CD4-positive, alpha-beta memory T cell (primary cell): Measurements from ENCODE around the gene ACVR1. TPM values are rescaled to one million over a fixed set of nuclear protein-coding genes. Genes with fewer than 3 reads are reported as not detected.

Experiments used
- CTCF ChIA-PET: fragments of 350-600 bp; sonication (Branson Sonifier 250); formaldehyde crosslinking; loops from one replicate; lab custom pipeline; 2021; ENCODE audit warnings: inconsistent platforms; ENCODE audit not compliant: partially characterized antibody; lab: Charles Lee
- POLR2A ChIA-PET: fragments of 350-600 bp; sonication (Branson Sonifier 250); formaldehyde crosslinking; loops from one replicate; lab custom pipeline; 2021; ENCODE audit not compliant: partially characterized antibody; lab: Charles Lee
- DNase-seq, 5 donors: peaks; one replicate each; pipeline versions ENCODE4 v3.0.0 to v3.0.0-alpha.2; 2020 to 2022; ENCODE audit warnings: mixed read lengths in 1 of 5
- H3K27ac ChIP-seq: one replicate; pipeline ENCODE4 v1.7.0; 2013; ENCODE audit warnings: low read depth, low read length
- H3K27me3 ChIP-seq: 2 replicates; pipeline ENCODE4 v1.7.0; 2013; ENCODE audit warnings: mild to moderate bottlenecking, low read length, moderate library complexity; ENCODE audit not compliant: insufficient read depth
- H3K36me3 ChIP-seq: 2 replicates; pipeline ENCODE4 v1.7.0; 2013; ENCODE audit warnings: mild to moderate bottlenecking, low read length, moderate library complexity; ENCODE audit not compliant: insufficient read depth
- H3K4me1 ChIP-seq: 2 replicates; pipeline ENCODE4 v1.7.0; 2013; ENCODE audit warnings: mild to moderate bottlenecking, low read length, moderate library complexity; ENCODE audit not compliant: insufficient read depth
- H3K4me3 ChIP-seq, 2 donors: one replicate each; pipeline ENCODE4 v1.7.0; 2013; ENCODE audit warnings: low read length in 2 of 2, mild to moderate bottlenecking in 1 of 2
- H3K9me3 ChIP-seq, 2 donors: one replicate each; pipeline ENCODE4 v1.7.0; 2013; ENCODE audit warnings: low read length in 2 of 2, control low read depth in 1 of 2; ENCODE audit not compliant: control insufficient read depth in 1 of 2
- H3K27ac Mint-ChIP-seq, 7 donors: one replicate each; pipeline ENCODE4 v1.8.0; 2020 to 2021; ENCODE audit warnings: mixed read lengths in 7 of 7, mild to moderate bottlenecking in 6 of 7, inconsistent platforms in 3 of 7, moderate library complexity in 3 of 7
- H3K27me3 Mint-ChIP-seq, 2 donors: one replicate each; pipeline ENCODE4 v1.8.0; 2020 to 2021; ENCODE audit warnings: mixed read lengths in 2 of 2
- H3K36me3 Mint-ChIP-seq, 2 donors: one replicate each; pipeline ENCODE4 v1.8.0; 2020 to 2021; ENCODE audit warnings: mixed read lengths in 2 of 2, inconsistent platforms in 1 of 2, mild to moderate bottlenecking in 1 of 2
- H3K4me1 Mint-ChIP-seq, 4 donors: one replicate each; pipeline ENCODE4 v1.8.0; 2020 to 2021; ENCODE audit warnings: mixed read lengths in 4 of 4, mild to moderate bottlenecking in 1 of 4
- H3K4me3 Mint-ChIP-seq, 8 donors: one replicate each; pipeline ENCODE4 v1.8.0; 2020 to 2021; ENCODE audit warnings: mixed read lengths in 8 of 8, mild to moderate bottlenecking in 7 of 8, moderate library complexity in 6 of 8, inconsistent platforms in 3 of 8
- H3K9me3 Mint-ChIP-seq, 8 donors: one replicate each; pipeline ENCODE4 v1.8.0; 2020 to 2021; ENCODE audit warnings: mixed read lengths in 8 of 8, mild to moderate bottlenecking in 5 of 8, inconsistent platforms in 3 of 8, moderate library complexity in 1 of 8
- intact Hi-C: fragments of 100-400 bp; cut with micrococcal nuclease; formaldehyde crosslinking; loops from one replicate; pipeline ENCODE4 v1.15.1; 2023
- polyA plus RNA-seq, 2 donors: library from polyadenylated mRNA; unstranded; fragments of 300-500 nt; fragmentation: Illumina TruSeq; gene quantifications; one replicate each; pipeline ENCODE4 v1.2.3, GENCODE V29; 2021
- total RNA-seq, 2 experiments: library from RNA; stranded (reverse); gene quantifications; one replicate each; pipeline ENCODE4 v1.2.3, GENCODE V29; 2021

Gene ACVR1
- total and polyA plus RNA-seq, 4 experiments from 2014 or later: 16.1 to 31.9 (median 25.1) TPM

GRCh38 chr2:157901325-157901724 is 25.2 kb upstream of the ACVR1 start:
- H3K36me3 ChIP-seq: no peaks in the 10 kb centered on the region
- no peaks in the 10 kb centered on the region for H3K9me3 Mint-ChIP-seq
- no peak overlapping the region for H3K27ac ChIP-seq
- no peak overlapping the region for H3K4me3 ChIP-seq
- peak overlapping the region in 6 of 7 donors; percentile 17 to 98 (median 76) for H3K27ac Mint-ChIP-seq
- no peaks in the 10 kb centered on the region for H3K27me3 ChIP-seq
- no peaks in the 10 kb centered on the region for H3K36me3 Mint-ChIP-seq
- peaks cover 53% of the 10 kb centered on the region for H3K4me1 ChIP-seq
- peak overlapping the region in 3 of 8 donors; percentile 0 to 94 (median 3) for H3K4me3 Mint-ChIP-seq
- intact Hi-C loops: loop anchor here (1.0 to 5.0 kb wide), 3 partner anchors 34 to 125 kb away; no protein-coding TSS in a partner anchor
- DNase-seq: peak in 2 of 5 donors; percentile 14 to 20
- ChIA-PET CTCF (interaction anchor here (0.8 to 3.8 kb wide), 28 partner anchors 8 to 596 kb away, joined by 3 to 37 read pairs (median 4); partner anchors contain the start of gene ACVR1), POLR2A (interaction anchor here (0.6 to 15.8 kb wide), 7 partner anchors 10 to 467 kb away, joined by 3 to 308 read pairs (median 3); partner anchors contain the start of gene ACVR1)
- peaks cover 45 to 54% (median 50%) of the 10 kb centered on the region in 4 donors for H3K4me1 Mint-ChIP-seq
- no peaks in the 10 kb centered on the region for H3K9me3 ChIP-seq
- no peaks in the 10 kb centered on the region for H3K27me3 Mint-ChIP-seq

DNA sequence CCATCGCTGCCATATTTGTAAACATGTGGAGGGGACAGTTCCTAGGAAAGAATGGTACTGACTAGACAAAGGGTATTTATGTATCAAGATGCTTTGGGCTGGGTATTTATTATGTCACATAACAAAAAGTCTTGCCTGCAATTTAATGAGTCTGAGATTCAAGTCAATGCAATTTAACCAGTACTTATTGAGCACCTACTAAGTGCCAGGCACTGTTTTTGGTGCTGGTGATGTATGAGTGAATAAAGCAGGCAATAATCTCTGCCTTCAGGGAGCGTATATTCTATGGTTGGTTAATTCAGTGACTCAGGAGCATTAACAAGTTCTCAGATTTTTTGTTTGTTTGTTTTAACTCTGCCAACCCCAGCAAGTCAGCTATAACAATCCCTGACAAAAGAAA is 24.6 kb upstream of the ACVR1 start:
- H3K27me3 ChIP-seq: no peaks in the 10 kb centered on the region
- H3K9me3 ChIP-seq: no peaks in the 10 kb centered on the region
- H3K36me3 Mint-ChIP-seq: no peaks in the 10 kb centered on the region
- H3K27me3 Mint-ChIP-seq: no peaks in the 10 kb centered on the region
- no peaks in the 10 kb centered on the region for H3K36me3 ChIP-seq
- H3K27ac Mint-ChIP-seq: peak overlapping the region in 6 of 7 donors; percentile 96 to 100 (median 98)
- peaks cover 50 to 59% (median 55%) of the 10 kb centered on the region in 4 donors for H3K4me1 Mint-ChIP-seq
- H3K4me1 ChIP-seq: peaks cover 58% of the 10 kb centered on the region
- intact Hi-C loops: loop anchor here (1.0 to 5.0 kb wide), 3 partner anchors 33 to 124 kb away; no protein-coding TSS in a partner anchor
- ChIA-PET POLR2A (interaction anchor here (0.8 to 15.8 kb wide), 8 partner anchors 9 to 497 kb away, joined by 3 to 308 read pairs (median 3); partner anchors contain the start of gene ACVR1), CTCF (interaction anchor here (0.8 to 3.8 kb wide), 27 partner anchors 9 to 596 kb away, joined by 3 to 37 read pairs (median 5); partner anchors contain the start of gene ACVR1)
- DNase-seq: no peak
- no peak overlapping the region for H3K27ac ChIP-seq
- H3K4me3 ChIP-seq: no peak overlapping the region
- H3K4me3 Mint-ChIP-seq: peak overlapping the region in 6 of 8 donors; percentile 79 to 95 (median 92)
- no peaks in the 10 kb centered on the region for H3K9me3 Mint-ChIP-seq

DNA sequence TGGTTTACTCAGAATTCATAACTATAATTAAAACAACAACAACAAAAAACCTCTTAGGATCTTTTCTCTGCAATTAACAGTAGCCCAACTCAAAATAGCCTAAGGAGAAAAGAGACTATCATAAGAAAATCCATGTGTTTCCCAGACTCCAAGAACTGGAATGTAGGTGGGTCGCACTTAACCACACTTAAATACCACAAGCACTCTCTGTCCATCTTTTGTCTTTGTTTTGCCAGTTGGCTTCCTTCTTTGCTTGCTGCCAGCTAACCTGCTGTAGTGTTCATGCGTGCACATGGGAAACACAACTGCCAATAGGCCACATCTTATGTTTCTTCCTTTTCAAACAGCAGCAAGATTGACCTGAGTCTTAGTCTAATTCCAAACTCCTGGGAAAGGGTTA is 24.1 kb upstream of the ACVR1 start:
- Mint-ChIP-seq H3K36me3 (no peaks in the 10 kb centered on the region), H3K4me3 (peak overlapping the region in 7 of 8 donors; percentile 71 to 95 (median 91)), H3K9me3 (no peaks in the 10 kb centered on the region), H3K27me3 (no peaks in the 10 kb centered on the region), H3K27ac (peak overlapping the region; percentile 96 to 100 (median 99)), H3K4me1 (peaks cover 55 to 64% (median 59%) of the 10 kb centered on the region in 4 donors)
- Histone ChIP-seq H3K4me1 (peaks cover 63% of the 10 kb centered on the region), H3K27me3 (no peaks in the 10 kb centered on the region), H3K36me3 (no peaks in the 10 kb centered on the region), H3K9me3 (no peaks in the 10 kb centered on the region), H3K4me3 (no peak overlapping the region), H3K27ac (peak overlapping the region; percentile 51)
- ChIA-PET POLR2A (interaction anchor here (1.0 to 15.8 kb wide), 7 partner anchors 9 to 497 kb away, joined by 3 to 308 read pairs (median 5); partner anchors contain the start of genes ACVR1 and CYTIP), CTCF (interaction anchor here (0.9 to 3.8 kb wide), 14 partner anchors 8 to 573 kb away, joined by 3 to 37 read pairs (median 6); partner anchors contain the start of gene ACVR1)
- intact Hi-C loops: loop anchor here (2.0 to 5.0 kb wide), 2 partner anchors 33 to 123 kb away; no protein-coding TSS in a partner anchor
- peak in 2 of 5 donors; percentile 15 to 19 for DNase-seq

GRCh38 chr2:157899125-157899839 is 23.2 kb upstream of the ACVR1 start:
- Mint-ChIP-seq H3K4me1 (peaks cover 58 to 72% (median 66%) of the 10 kb centered on the region in 4 donors), H3K27ac (peak overlapping the region; percentile 96 to 100 (median 99)), H3K4me3 (peak overlapping the region; percentile 71 to 95 (median 90)), H3K27me3 (no peaks in the 10 kb centered on the region), H3K36me3 (no peaks in the 10 kb centered on the region), H3K9me3 (no peaks in the 10 kb centered on the region)
- Histone ChIP-seq H3K4me3 (peak overlapping the region; percentile 14 to 38), H3K9me3 (no peaks in the 10 kb centered on the region), H3K27me3 (no peaks in the 10 kb centered on the region), H3K4me1 (peaks cover 70% of the 10 kb centered on the region), H3K36me3 (no peaks in the 10 kb centered on the region), H3K27ac (peak overlapping the region; percentile 51)
- POLR2A ChIA-PET: interaction anchor here (0.6 to 15.8 kb wide), 18 partner anchors 8 to 493 kb away, joined by 3 to 308 read pairs (median 4); partner anchors contain the start of genes ACVR1 and CYTIP
- CTCF ChIA-PET: interaction anchor here (0.9 to 3.2 kb wide), 10 partner anchors 9 to 846 kb away, joined by 3 to 36 read pairs (median 4); partner anchors contain the start of gene ACVR1
- peak in 1 of 5 donors; percentile 28 for DNase-seq
- intact Hi-C loops: loop anchor here (2.0 to 5.0 kb wide), 7 partner anchors 272 to 1567 kb away; partner anchors contain the start of genes ACVR1C, CCDC148, CYTIP and NR4A2

- Histone ChIP-seq H3K36me3 (no peaks in the 10 kb centered on the region), H3K27me3 (no peaks in the 10 kb centered on the region), H3K4me3 (peak overlapping the region in 1 of 2 donors; percentile 11), H3K27ac (peak overlapping the region; percentile 51), H3K4me1 (peaks cover 77% of the 10 kb centered on the region), H3K9me3 (no peaks in the 10 kb centered on the region)
- Mint-ChIP-seq H3K27ac (peak overlapping the region; percentile 96 to 100 (median 99)), H3K27me3 (no peaks in the 10 kb centered on the region), H3K4me3 (peak overlapping the region; percentile 40 to 95 (median 90)), H3K4me1 (peaks cover 62 to 79% (median 72%) of the 10 kb centered on the region in 4 donors), H3K36me3 (no peaks in the 10 kb centered on the region), H3K9me3 (no peaks in the 10 kb centered on the region)
- DNase-seq: peak in 4 of 5 donors; percentile 15 to 83 (median 32)
- ChIA-PET CTCF (interaction anchor here (0.9 to 3.2 kb wide), 10 partner anchors 9 to 847 kb away, joined by 3 to 36 read pairs (median 4); partner anchors contain the start of gene ACVR1), POLR2A (interaction anchor here (0.6 to 15.8 kb wide), 20 partner anchors 11 to 494 kb away, joined by 3 to 308 read pairs (median 4); partner anchors contain the start of genes ACVR1 and CYTIP)
- intact Hi-C loops: loop anchor here (2.0 to 5.0 kb wide), 7 partner anchors 271 to 1566 kb away; partner anchors contain the start of genes ACVR1C, CCDC148, CYTIP and NR4A2
Observed at GRCh38 chr2:157898591-157898996, 22.5 kb upstream of the ACVR1 start.

- POLR2A ChIA-PET: interaction anchor here (0.7 to 15.8 kb wide), 10 partner anchors 20 to 493 kb away, joined by 3 to 308 read pairs (median 4); partner anchors contain the start of gene ACVR1
- H3K4me3 ChIP-seq: peak overlapping the region in 1 of 2 donors; percentile 12
- Mint-ChIP-seq H3K27ac (peak overlapping the region; percentile 96 to 100 (median 99)), H3K4me1 (peaks cover 67 to 91% (median 83%) of the 10 kb centered on the region in 4 donors), H3K4me3 (peak overlapping the region; percentile 83 to 95 (median 90)), H3K36me3 (no peaks in the 10 kb centered on the region), H3K9me3 (no peaks in the 10 kb centered on the region), H3K27me3 (no peaks in the 10 kb centered on the region)
- DNase-seq: peak; percentile 50 to 69 (median 63)
- CTCF ChIA-PET: interaction anchor here (0.6 to 3.2 kb wide), 7 partner anchors 13 to 570 kb away, joined by 3 to 36 read pairs (median 4); partner anchors contain the start of gene ACVR1
- H3K9me3 ChIP-seq: no peaks in the 10 kb centered on the region
- H3K36me3 ChIP-seq: no peaks in the 10 kb centered on the region
- intact Hi-C loops: loop anchor here (1.0 to 5.0 kb wide), 7 partner anchors 21 to 1565 kb away; partner anchors contain the start of genes ACVR1, ACVR1C, CCDC148 and CYTIP
- peak overlapping the region; percentile 51 for H3K27ac ChIP-seq
- peaks cover 88% of the 10 kb centered on the region for H3K4me1 ChIP-seq
- no peaks in the 10 kb centered on the region for H3K27me3 ChIP-seq
Observed at GRCh38 chr2:157897106-157897971, 21.2 kb upstream of the ACVR1 start.
